AG08395 (cell line): ENCODE measurements around the gene FAR2.
A peak's percentile ranks its signal among the peaks of the same experiment; 100 is the strongest.
"Not testable (repeated sequence)": the region's sequence is repeated elsewhere in the genome, so short reads cannot be mapped to it uniquely, and the experiment has no call there.

Experiments
- DNase-seq: peaks from one replicate; pipeline ENCODE4 v3.0.0; 2012; ENCODE audit warnings: mixed read lengths, low spot score

The FAR2 gene

DNA sequence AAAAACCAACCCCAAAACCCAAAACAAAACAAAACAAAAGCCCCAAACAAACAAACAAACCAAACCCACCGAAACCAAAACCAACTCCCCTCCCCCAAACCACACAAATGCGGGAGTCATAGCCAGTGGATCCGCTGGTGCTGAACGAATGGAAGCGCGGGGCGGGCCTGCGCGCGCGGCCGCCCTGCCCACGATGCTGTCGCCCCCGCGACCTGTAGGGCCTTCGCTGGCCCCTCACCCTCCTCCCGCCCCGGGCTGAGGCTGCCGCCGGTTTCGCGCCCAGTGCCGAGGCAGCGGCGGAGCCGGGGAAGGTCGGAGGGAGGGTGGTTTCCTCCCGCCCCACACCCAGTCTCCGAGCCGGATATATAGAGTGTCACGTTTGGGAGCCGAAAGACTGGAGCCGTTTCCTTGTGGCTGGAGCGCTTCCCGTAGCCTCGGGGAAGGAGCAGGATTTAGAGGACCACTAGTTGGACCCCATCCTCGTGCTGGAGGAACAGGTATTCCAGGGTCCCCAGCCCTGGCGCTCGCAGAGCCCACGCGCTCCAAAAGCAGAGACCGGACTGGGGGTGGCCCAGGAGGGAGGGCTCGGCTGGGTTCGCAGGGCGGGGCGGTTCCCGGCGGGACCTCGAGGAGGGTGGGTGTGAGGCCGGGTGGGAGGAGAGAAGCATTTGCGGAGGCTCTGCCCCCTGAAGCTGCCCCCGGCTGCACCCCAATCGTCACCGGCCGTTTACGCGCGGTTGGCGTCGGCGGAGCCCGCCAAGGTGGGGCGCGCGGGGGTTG, at the start of gene FAR2:
Gene FAR2 (plus strand): TSS at position 368 of the 780 bp plus-strand sequence. CDS start 121,172 bp downstream, outside the sequence.
- DNase-seq = peak; percentile 38

DNA sequence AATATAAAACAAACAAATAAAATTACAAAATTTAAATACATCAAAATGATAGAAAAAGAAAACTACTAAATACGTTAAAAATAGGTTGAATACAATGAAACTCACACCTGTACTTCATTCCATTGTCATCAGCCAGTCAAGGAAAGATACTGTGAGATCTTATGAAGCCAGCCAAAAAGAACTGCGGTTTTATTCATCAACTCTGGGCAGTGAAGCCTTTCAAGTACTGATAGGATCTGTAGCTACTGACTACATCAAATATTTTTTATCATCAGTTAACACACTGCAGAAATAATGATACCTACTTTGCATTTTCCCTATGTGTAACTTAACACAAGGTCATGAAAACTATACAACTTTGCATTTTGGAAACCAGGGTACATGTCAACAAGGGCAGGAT, 46.3 kb upstream of the FAR2 start:
- DNase-seq = no peak

DNA sequence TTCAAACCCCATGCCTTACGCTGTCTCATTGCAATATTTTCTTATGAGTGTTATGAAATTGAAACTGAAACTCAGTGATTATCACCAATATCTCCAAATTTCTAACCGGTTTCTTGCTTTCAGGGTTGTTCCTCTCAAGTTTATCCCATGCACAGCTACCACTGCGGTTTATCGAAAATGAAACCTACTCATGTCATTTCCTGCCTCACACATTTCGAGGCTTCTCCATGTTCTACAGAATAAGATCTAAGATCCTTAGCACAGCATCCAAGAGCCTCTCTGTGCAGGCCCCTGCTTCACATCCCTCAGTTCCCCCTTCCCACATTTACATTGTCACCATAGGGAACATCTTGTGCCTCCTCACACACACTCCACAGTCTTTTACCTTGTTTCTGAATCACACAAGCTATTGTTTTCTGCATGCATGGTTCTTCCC, 45.5 kb upstream of the FAR2 start:
- DNase-seq = no peak

DNA sequence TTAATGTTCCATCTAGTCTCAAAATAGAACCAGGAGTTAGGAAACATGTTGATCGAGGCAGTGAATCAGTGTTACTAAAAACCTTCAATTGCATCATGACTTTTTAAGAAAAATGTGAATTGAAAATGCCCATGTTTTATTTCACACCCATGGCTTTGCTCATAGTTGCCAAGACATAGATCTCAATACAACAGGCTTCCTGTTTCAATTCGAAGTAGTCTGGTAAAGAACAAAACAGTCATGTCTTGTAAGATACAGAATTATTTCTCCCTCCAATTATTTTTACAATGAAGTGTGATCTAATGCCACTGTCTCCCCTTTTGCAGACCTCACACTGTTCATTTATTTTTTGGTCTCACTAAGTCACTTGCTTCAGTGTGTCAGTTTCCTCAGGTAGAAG, 44.6 kb upstream of the FAR2 start:
- no peak for DNase-seq

DNA sequence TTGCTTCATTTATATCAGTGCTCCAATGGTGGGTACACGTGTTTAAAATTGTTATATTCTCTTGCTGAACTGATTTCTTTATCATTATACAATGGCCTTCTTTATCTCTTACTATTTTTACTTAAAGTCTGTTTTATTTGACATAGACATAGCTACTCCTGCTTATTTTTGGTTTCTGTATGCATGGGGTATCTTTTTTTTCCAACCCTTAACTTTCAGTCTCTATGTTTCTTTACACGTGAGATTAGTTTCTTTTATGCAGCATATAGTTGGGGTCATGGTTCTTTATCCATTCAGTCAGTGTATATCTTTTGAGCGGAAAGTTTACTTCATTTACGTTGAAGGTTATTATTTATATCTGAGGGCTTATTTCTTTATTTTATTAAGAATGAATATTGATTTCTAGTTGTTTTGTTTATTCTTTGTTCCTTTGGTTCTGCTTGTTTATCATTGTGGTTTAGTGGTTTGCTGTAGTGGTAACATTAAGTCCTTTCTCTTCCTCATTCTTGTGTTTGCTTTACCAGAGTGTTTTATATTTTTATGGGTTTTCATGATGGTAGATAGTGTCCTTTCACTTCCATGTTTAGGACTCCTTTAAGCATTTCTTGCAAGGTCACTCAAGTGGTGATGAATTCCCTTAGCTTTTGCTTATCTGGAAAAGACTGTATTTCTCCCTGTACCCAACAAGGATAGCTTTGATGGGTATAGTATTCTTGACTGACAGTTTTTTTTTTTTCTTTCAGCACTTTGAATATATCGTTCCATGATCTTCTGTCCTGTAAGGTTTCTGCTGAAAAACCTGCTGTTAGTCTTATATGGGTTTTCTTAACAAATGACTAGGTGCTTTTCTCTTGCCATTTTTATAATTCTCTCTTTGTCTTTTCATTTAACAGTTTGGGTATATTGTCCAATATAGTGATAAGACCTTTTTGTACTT, 38.3 kb upstream of the FAR2 start:
- no peak for DNase-seq

DNA sequence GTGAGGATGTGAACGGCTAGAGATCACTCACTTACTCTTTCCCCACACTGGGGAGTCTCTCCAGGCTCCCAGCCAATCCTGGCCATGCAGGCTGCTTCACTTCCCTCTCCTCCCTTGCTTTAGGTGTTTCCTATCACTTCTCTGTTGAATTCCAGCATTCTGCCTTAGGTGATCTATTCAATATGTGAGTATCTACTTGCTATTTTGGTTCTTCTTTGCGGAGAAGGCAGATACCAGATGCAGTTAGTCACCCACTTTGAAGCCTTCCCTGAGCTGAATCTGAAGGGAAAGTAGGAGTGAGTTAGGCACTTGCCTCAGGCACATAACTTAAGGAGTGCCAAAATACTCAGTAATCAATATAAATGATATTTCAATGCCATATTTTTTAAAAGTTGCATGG, 36.0 kb upstream of the FAR2 start:
- no peak for DNase-seq

DNA sequence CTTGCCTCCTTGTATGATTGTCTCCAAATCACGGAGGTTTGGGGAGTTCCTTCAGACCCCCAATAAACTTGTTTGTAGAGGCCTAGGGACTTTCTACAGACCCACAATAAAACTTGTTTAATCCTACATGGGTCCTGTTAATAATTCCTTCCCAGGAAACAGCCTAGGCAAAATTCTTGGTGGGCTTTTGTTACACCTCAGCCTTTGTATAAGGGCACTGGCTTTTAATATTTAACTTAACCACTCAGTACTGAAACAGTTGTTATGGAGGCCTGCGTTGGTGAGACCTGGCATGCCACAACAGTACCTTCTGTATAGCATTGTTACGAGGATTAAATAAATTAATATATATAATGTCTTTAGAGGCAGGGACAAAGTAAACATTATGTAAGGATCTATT, 32.7 kb upstream of the FAR2 start:
- DNase-seq = no peak

DNA sequence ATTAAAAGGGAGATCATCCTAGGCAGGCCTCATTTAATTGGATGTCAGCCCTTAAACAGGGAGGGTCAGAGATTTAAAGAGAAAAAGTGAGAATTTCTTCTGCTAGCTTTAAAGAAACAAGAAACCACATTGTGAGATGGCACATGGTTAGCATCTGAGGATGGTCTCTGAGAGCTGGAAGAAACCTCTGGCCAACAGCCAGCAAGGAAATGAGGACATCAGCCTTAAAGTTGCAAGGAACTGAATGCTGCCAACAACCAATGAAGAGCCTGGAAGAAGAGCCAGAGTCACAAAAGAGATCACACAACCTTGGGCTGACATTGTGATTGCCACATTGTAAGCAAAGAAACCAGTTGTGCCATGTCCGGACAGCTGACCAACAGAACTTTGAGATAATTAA, 17.5 kb upstream of the FAR2 start:
- no peak for DNase-seq

DNA sequence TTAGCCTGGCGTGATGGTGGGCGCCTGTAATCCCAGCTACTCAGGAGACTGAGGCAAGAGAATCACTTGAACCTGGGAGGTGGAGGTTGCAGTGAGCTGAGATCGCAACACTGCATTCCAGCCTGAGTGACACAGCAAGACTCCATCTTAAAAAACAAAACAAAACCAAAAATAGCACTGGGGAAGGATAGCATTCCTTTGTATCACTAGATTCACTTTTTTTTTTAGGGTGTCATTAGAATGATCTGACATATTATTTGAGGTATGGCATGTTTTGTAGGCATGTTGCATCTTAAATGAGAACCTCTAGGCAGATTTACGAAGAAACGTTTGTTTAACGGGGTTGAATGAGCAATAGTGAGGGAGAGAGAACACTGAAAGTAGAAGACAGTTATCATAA, 16.8 kb upstream of the FAR2 start:
- DNase-seq = no peak

DNA sequence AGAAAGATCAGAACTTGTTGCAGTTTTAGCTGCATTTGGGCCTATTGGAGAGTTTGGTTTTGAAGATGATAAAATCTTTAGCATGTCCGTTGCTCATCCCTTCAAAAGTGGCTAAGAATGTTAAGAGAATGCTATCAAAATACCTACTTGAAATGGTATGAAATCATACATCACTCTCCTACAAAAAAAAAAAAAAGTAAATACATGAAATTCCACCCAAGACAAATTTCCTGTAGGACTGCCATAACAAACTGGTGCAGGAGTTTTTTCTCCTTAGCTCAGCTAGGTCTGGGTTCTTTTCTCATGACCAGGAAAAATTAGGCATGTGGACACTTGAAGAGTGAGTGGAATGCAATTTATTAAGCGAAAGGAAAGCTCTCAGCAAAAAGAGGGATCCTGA, 15.9 kb upstream of the FAR2 start:
- no peak for DNase-seq

DNA sequence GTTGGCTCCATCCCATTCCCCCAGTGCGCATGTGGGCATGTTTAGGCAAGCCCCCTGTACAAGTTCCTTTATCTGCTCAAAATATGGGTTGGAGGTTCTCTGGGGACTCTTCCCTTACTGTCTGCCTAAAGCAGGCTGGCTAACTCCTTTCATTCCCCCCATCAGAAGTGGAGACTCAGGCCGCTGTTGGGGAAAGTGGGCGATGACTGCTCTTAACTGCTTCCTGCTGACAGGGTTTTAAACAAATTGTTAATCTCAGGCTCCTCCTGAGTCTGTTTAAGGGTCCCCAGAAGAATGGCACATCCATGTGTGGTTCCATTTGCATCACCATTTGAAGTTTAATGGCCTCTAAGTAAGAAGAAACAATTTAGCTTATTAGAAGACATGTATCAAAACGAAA, 15.4 kb upstream of the FAR2 start:
- no peak for DNase-seq

DNA sequence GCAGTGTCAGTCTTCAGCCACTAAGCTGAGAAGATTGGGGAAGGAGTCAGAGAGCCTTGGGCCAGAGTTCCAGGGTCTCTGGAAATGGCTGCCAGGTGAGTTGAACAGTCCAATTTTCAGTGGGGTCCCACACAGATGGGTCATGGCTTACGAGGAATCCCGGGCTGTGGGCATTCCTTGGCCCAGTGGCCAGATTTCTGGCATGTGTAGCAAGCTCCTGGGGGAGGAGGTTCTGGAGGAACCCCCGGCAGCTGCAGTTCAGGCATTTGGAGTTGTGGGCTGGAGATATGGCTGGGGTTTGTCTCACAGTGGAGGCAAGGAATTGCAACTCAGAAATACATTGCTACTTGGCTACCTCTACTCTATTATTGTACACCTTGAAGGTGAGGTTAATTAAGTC, 10.8 kb upstream of the FAR2 start:
- not testable (repeated sequence) for DNase-seq

DNA sequence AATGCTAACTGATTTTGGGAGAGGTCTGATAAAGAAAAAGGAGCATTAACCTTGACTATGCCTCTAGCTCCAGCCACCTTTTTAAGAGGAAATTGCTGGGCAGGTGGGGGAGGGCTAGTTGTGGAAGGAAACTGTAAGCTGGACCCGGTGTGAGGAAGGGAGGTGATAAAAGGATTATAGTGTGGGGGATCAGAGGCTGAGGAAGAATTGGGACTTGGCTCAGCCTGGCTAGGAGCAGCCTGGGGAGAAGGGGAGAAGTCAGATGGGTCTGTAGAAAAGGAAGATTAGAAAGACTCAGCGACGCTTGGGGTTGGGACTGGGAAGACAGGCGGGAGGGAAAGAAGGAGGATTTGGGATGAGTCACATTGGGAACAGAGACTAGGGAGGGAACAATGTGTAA, 10.2 kb upstream of the FAR2 start:
- DNase-seq = not testable (repeated sequence)

DNA sequence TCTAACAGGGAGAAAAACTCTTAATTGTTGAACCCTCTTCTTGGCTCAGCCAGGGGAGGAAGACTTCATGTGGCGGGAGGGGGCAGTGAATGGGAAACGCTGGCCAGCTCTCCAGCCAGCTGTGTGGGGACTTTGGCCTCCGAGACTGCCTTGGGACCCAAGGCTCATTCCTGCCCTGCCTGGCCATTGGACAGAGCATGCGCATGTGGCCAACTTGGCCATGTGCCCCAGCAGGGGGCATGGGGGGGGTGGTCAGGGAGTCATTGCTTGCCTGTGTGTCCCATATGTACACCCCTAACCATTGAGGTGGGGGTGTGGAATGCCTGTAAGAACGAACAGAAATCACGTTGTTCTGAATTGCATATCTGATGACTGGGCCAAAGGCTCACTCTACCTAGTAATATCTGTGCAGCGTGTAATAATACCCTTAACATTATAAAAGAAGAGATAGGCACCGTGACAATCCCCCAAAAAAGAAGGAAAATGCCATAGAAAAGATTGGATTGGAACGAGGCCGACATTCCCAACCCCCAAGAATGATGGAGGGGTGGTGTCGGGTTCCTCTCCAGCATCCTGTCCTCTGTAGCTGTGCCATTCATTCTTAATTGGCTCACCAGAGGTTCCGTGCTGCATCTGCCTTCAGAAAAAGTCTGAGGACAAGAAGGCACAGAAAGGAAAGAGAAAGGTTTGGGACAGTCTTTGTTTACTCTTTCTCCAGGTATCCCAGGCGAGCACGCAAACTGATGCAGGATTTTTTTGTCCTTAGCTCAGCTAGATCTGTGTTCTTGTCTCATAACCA, 3.5 kb upstream of the FAR2 start:
- DNase-seq = no peak

DNA sequence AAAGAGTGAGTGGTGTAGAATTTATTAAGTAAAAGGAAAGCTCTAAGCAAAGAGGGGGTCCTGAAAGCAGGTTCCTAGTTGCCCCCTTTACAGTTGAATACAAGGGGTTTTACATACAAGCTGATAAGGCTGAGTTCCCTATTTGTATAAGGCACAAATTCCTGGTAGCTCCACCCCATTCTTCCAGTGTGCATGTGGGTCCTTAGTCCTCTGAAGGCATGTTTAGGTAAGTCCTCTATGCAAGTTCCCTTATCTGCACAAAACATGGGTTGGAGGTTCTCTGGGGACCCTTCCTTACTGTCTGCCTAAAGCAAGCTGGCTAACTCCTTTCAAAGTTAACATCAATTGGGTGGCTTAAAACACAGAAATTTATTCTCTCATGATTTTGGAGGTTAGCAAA, 2.9 kb upstream of the FAR2 start:
- DNase-seq = no peak

DNA sequence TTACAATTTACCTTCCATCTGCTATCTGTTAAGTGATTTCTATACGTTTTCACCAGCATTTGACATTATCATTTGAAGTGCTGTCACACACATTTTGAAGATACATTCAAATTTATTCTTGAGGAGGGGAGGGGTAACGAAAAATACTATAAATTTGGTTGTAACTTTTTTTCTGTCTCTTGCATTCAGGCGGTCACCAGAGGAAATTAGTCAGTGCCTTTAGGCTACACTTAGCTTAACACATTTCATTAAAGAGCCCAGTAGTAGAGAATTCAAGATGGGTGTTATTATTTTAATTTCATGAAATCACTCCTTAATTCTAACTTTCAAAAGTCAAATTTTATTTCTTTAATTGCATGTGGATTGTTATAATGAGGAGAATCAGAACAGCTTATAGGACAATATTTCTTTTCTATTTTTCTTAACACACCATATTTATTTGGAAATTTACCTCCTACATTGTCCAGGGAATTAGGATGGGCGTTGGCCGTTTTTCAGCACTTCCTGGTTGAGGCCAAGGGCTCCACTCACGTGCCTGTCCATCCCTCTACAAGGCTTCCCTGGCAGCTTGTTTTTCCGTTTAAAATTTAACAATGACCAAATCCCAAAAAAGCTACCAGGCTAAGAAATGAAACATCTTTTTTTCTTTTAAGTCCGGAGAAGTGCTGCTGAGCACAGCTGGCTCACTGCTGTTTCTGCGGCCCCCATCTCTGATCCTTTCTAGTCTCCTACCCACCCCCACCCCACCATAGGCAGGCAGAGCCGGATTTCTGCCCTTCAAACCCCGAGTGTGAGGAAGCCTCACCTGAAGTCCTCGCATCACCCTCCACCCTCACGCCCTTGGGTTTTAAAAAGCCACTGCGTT, 1.1 kb upstream of the FAR2 start:
- no peak for DNase-seq

DNA sequence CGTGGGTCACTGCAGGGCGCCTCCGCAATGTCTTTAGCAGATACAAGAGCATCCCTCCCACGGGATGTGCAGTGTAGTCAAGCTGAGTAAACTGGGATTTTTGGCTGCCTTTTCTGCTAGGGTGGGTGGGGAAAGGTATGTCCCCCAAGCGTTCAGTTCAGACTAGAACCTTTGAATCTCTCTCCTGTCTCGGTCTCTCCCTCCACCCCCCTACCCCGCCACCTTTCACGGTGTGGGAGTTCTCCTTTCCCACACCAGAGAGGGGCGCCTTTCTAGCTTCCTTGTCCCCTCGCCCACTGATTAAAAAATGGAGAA, 525 bp upstream of the FAR2 start:
- DNase-seq = peak; percentile 18

DNA sequence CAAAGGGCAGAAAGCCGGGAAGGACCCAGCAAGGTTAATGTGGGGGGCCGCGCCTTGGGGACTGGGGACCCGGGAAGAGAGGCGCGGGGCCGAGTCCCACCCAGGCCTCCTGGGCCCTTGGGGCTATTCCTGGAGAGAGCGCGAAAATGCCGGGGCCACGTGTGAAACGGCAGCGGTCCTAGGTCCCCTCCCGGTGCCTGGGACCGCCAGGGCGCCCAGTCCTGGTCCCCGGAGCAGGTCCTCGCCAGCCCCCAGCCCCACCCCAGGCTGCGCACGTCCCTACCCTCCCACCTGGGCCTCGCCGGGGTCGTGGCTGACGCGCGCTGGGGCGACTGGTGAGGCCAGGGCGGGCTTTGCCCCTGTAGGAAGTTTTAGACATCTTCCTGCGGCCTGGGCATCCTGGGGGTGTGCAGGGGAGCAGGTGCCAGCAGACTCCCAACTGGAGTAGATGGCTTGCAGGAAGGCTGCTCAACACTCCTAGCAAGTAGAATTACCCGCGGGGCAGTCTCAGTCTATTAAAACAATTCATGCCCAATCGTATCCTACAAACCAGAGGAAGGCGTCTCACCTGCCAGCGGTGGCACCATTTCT, 708 bp downstream of the FAR2 start:
- DNase-seq = no peak

DNA sequence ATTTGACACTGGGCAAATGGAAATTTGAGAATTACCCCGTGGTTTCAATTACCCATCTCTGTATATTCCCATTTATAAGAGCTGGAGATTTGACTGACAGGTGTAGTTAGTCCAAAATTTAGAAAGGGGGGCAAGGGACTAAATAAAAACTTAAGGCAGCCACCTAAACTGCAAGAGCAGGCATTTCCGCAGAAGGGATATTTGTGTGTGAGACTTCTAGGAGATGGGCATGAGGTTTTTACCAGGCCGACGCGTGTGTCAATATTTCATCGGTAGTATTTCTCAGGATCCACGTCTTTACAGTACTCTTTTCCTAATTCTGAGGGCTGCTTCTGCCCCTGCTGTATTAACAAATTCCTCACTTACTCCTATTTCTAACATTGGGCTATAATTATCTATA, 1.4 kb downstream of the FAR2 start:
- no peak for DNase-seq

DNA sequence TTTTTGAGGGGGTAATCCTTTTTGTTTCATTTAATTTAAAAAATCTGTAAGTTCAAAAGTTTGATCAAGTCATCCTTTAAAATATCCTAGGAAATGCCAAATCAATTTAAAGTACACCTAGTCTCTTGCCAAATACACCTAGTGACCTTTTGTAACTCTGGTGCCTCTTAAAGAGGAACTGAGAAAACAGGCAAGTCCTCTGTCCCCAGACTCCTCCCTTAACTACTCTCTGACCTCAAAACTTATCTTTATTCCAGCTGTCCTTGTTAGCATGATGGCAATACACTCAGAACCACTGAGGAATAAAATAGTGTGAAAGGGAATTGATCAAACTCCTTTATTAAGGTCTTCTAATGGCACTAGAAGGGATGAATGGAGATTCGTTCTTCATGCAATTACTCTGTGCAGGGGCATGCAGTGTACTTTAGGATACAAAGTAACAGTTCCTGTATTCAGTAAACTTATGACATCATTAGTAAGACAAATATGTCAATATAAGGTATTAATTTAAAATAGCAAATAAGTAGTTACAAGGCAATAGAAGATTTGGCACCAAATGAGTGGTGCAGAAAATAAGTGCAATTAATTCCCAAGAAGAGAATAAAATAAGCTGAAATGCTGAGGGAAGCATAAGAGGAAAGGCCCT, 3.3 kb downstream of the FAR2 start:
- DNase-seq = no peak
